Mucosa of gallbladder (tissue), 1 donor: ENCODE results near the gene R3HDM2. TPM values are rescaled to one million over a fixed set of nuclear protein-coding genes. Genes with fewer than 3 reads are reported as not detected.
"Not testable (repeated sequence)": the region's sequence is repeated elsewhere in the genome, so short reads cannot be mapped to it uniquely, and the experiment has no call there.

Experiments
- DNase-seq: peaks from one replicate; pipeline ENCODE4 v3.0.0-alpha.2; 2020; ENCODE audit warnings: low spot score
- total RNA-seq: library from RNA; stranded (reverse); gene quantifications from one replicate; pipeline ENCODE4 v1.2.1, GENCODE V29; 2021
- donor health status: DM: no; HTN: no; CAD: no.

The R3HDM2 gene
- total RNA-seq, 1 donor from 2014 or later = 73.5 TPM

GRCh38 chr12:57452937-57453509 is 22.2 kb upstream of the R3HDM2 start:
- DNase-seq = peak; percentile 76

- no peak for DNase-seq
Observed at GRCh38 chr12:57452181-57452936, 21.5 kb upstream of the R3HDM2 start.

GRCh38 chr12:57451233-57451778 is 20.5 kb upstream of the R3HDM2 start:
- no peak for DNase-seq

GRCh38 chr12:57450057-57450456 is 19.2 kb upstream of the R3HDM2 start:
- no peak for DNase-seq

- no peak for DNase-seq
Observed at GRCh38 chr12:57449375-57449774, 18.5 kb upstream of the R3HDM2 start.

GRCh38 chr12:57448669-57449068 is 17.8 kb upstream of the R3HDM2 start:
- DNase-seq = no peak

GRCh38 chr12:57446292-57446960 is 15.6 kb upstream of the R3HDM2 start:
- no peak for DNase-seq

- DNase-seq = no peak
Observed at GRCh38 chr12:57444744-57445143, 13.9 kb upstream of the R3HDM2 start.

- not testable (repeated sequence) for DNase-seq
Observed at GRCh38 chr12:57444337-57444736, 13.5 kb upstream of the R3HDM2 start.

- DNase-seq = no peak
Observed at GRCh38 chr12:57441846-57442427, 11.1 kb upstream of the R3HDM2 start.

GRCh38 chr12:57441393-57441792 is 10.6 kb upstream of the R3HDM2 start:
- not testable (repeated sequence) for DNase-seq

- no peak for DNase-seq
Observed at GRCh38 chr12:57439762-57440266, 9.0 kb upstream of the R3HDM2 start.

GRCh38 chr12:57438400-57438799 is 7.6 kb upstream of the R3HDM2 start:
- no peak for DNase-seq

GRCh38 chr12:57435293-57435692 is 4.5 kb upstream of the R3HDM2 start:
- no peak for DNase-seq

GRCh38 chr12:57434517-57435223 is 3.8 kb upstream of the R3HDM2 start, which contains the start of gene INHBC:
TSS of gene INHBC (plus strand) at chr12:57434784. CDS start at chr12:57434887, 103 bp downstream.
- no peak for DNase-seq

GRCh38 chr12:57433370-57433769 is 2.5 kb upstream of the R3HDM2 start:
- no peak for DNase-seq

GRCh38 chr12:57431654-57432188 is 878 bp upstream of the R3HDM2 start:
- DNase-seq = no peak

GRCh38 chr12:57430112-57430930 is 522 bp downstream of the R3HDM2 start:
- peak; percentile 17 for DNase-seq

- no peak for DNase-seq
Observed at GRCh38 chr12:57429473-57430111, 1.3 kb downstream of the R3HDM2 start.

GRCh38 chr12:57428965-57429364 is 1.9 kb downstream of the R3HDM2 start:
- no peak for DNase-seq
